Measurements from ENCODE around the gene SLC24A4. TPM values are rescaled to one million over a fixed set of nuclear protein-coding genes. Genes with fewer than 3 reads are reported as not detected.

SLC24A4 gene
- total and polyA plus RNA-seq, 2 of the 4 experiments (the other 2 are of a cell fraction) = not detected

GRCh38 chr14:92520102-92521057 is 197.4 kb downstream of the SLC24A4 start:
- Histone ChIP-seq H4K20me1 (ENCODE audit: insufficient read depth, low read length) (peaks cover 24% of the 10 kb centered on the region), H3K36me3 (ENCODE audit: control insufficient read depth, insufficient read depth, low read length) (no peaks in the 10 kb centered on the region), H2BK5ac (ENCODE audit: low read depth, low read length, poor library complexity, severe bottlenecking) (peak overlapping the region; percentile 8), H3K4me2 (ENCODE audit: low read depth, low read length) (no peak overlapping the region), H3K9me3 (ENCODE audit: control insufficient read depth, insufficient read depth, low read length) (no peaks in the 10 kb centered on the region), H3K9me1 (ENCODE audit: insufficient read depth, low read length) (peaks cover 10% of the 10 kb centered on the region; the same call in 1 of the 2 replicates), H3K56ac (ENCODE audit: extremely low read depth, insufficient read depth, low read length) (no peak overlapping the region), H2BK15ac (ENCODE audit: low read depth, low read length) (no peak overlapping the region), H2BK120ac (ENCODE audit: low read depth, low read length) (no peak overlapping the region), H3K14ac (replicated peaks; ENCODE audit: low read depth, low read length) (no peak overlapping the region), H2AK9ac (replicated peaks; ENCODE audit: low read depth, low read length, poor library complexity) (no peak overlapping the region), H3K4ac (ENCODE audit: low read depth, low read length) (no peak overlapping the region), H4K8ac (ENCODE audit: low read depth in 2 of 2, low read length in 2 of 2) (no peak overlapping the region), H3K23ac (ENCODE audit: low read depth, low read length) (no peak overlapping the region), H2AFZ (replicated peaks; ENCODE audit: low read length, poor library complexity) (no peak overlapping the region), H3K4me3 (ENCODE audit: insufficient read depth, low read depth, low read length) (no peak overlapping the region), H2BK20ac (ENCODE audit: low read depth, low read length) (no peak overlapping the region), H3K27ac (ENCODE audit: insufficient read depth, low read length) (no peak overlapping the region), H3K9ac (ENCODE audit: low read depth, low read length) (no peak overlapping the region), H4K91ac (ENCODE audit: insufficient read depth, low read depth, low read length) (no peak overlapping the region), H3K27me3 (ENCODE audit: control insufficient read depth, insufficient read depth, low read length) (no peaks in the 10 kb centered on the region), H3K4me1 (ENCODE audit: control insufficient read depth, insufficient read depth, low read length) (peaks cover 9% of the 10 kb centered on the region; the same call in 1 of the 2 replicates), H3K79me1 (ENCODE audit: low read depth in 1 of 2, low read length in 2 of 2) (peaks cover 33 to 91% of the 10 kb centered on the region in 2 experiments), H4K5ac (ENCODE audit: low read depth, low read length) (no peak overlapping the region), H2AK5ac (ENCODE audit: low read depth, low read length) (no peak overlapping the region), H3K18ac (ENCODE audit: low read depth, low read length) (no peak overlapping the region)
- BruUV-seq (replicated peaks) = no TSS peak
- TF ChIP-seq NFE2L2 (IDR thresholded peaks at IDR 0.05; ENCODE audit: low read depth, low read length) (no peak), MAFK (IDR thresholded peaks at IDR 0.05; ENCODE audit: low read depth, low read length) (no peak), MAZ (IDR thresholded peaks at IDR 0.05; ENCODE audit: borderline replicate concordance, low read depth, low read length) (no peak), CEBPB (IDR thresholded peaks at IDR 0.05; ENCODE audit: low read depth, low read length) (no peak), CHD1 (IDR thresholded peaks at IDR 0.05; ENCODE audit: low read depth, low read length) (no peak), RCOR1 (IDR thresholded peaks at IDR 0.05; ENCODE audit: insufficient replicate concordance, low read length) (no peak), SMC3 (IDR thresholded peaks at IDR 0.05; ENCODE audit: low read depth, low read length) (no peak), FOS (IDR thresholded peaks at IDR 0.05; ENCODE audit: low read depth, low read length) (no peak), ELK1 (IDR thresholded peaks at IDR 0.05; ENCODE audit: borderline replicate concordance, low read depth, low read length) (no peak), BHLHE40 (IDR thresholded peaks at IDR 0.05; ENCODE audit: low read depth, low read length) (no peak), MXI1 (IDR thresholded peaks at IDR 0.05; ENCODE audit: borderline replicate concordance, low read depth, low read length) (no peak), RFX5 (IDR thresholded peaks at IDR 0.05; ENCODE audit: low read depth, low read length) (no peak)
- in situ Hi-C loops (cut with MboI; ENCODE audit: low sequenced_read_pairs) = no loop called here
- DNase-seq = no peak
- WGBS, 2 experiments (ENCODE audit: extremely low coverage in 2 of 2, insufficient read length in 1 of 2) = 76% methylated on average over 4 of the region's 17 CpGs; no CpG with 5 or more reads in 1 of the 2 experiments
- ChIA-PET POLR2A (ENCODE audit: unreplicated experiment) (no interaction called here), CTCF (no interaction called here)
- intact Hi-C loops (cut with micrococcal nuclease) = no loop called here
- no peak for ATAC-seq (ENCODE audit: low read depth)
- dilution Hi-C loops (cut with HindIII; ENCODE audit: low sequenced_read_pairs, unreplicated experiment) = no loop called here

Data from IMR-90 (cell line).